NOMO-1 (cell line): Measurements from ENCODE around the gene CBX5.
"Not testable (repeated sequence)": the region's sequence is repeated elsewhere in the genome, so short reads cannot be mapped to it uniquely, and the experiment has no call there.

Experiments used
- DNase-seq, 2 experiments: peaks; one replicate each; lab custom pipeline; 2025; ENCODE audit not compliant: unreplicated experiment in 2 of 2; lab: John Stamatoyannopoulos, UW

The CBX5 gene

DNA sequence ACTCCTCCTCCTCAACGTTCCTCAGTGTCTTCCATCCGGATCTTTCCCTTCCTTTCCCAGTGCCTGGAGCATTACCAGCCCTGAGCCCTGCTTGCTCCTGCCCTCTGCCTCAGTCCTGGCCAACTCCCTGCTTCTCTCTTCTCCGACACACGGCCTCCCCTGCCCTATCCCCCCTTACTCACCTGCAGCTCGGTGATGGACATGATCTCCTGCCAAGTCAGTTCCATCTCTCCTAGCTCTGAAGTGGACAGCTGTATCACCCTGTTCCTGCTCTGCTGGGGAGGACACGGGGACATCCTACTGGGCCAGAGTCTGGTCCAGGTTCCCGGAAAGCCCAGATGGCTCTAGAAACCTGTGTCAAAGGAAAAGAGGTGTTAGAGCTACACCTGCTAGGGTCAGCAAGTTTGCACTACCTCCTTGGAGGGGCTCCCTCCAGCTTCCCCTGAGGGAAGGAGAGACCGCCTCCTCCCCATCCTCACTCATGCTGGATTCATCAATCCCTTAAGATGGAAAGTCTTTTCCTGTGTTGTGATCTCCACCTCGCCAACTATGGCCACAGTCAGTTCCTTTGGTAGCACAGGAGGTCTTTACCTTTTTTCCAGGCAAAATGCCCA is 15.1 kb upstream of the CBX5 start:
- DNase-seq, result no peak

DNA sequence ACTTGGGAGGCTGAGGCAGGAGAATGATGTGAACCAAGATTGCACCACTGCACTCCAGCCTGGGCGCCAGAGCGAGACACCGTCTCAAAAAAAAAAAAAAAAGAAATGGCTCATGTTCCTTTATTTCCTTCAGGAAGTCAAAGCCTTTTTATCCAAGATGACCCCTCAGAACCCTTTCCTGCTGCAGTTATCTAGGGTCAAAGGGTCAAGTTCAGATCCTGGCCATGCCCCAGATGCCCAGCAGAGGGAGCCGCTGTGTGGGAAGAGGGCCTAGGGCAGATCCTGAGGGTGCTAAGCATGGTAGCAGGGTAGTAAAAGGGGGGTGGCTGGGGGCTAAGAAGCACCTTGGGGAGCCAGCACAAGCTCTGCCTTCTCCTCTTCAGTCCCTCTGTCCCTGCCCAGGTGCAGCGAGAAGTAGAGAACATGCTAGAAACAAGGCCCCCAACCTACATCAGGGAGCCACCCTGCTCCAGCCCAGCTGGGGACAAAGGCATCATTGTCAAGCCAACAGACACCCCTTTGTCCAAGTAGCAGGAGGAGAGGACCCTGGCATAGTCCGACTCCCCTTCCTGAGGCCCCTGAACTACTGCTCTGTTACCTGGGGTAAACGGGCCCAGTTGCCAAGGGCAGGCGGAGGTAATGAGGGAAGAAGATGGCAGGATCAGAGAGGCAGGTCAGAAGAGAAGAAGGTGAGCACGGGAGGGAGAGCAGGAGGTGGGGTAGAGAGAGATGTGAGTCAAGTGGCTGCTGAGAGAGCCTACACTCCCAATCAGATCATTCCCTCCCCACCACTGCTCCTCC is 14.4 kb upstream of the CBX5 start:
- DNase-seq, result peak; percentile 41 to 52

DNA sequence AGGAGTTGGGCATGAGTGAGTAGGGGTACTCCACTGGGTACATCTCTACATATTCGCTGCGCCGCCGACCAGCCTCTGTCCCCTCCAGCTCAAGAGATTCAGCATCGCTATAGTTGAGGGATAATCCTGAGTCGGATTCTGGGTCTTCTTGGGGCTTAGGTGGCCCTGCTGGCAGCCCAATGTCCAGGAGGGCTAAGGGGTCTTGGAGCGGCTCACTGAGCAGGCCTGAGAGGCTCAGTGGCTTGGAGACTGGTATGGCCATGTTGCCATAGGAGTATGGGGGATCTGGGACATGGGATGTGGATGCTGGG is 13.0 kb upstream of the CBX5 start:
- no peak for DNase-seq

DNA sequence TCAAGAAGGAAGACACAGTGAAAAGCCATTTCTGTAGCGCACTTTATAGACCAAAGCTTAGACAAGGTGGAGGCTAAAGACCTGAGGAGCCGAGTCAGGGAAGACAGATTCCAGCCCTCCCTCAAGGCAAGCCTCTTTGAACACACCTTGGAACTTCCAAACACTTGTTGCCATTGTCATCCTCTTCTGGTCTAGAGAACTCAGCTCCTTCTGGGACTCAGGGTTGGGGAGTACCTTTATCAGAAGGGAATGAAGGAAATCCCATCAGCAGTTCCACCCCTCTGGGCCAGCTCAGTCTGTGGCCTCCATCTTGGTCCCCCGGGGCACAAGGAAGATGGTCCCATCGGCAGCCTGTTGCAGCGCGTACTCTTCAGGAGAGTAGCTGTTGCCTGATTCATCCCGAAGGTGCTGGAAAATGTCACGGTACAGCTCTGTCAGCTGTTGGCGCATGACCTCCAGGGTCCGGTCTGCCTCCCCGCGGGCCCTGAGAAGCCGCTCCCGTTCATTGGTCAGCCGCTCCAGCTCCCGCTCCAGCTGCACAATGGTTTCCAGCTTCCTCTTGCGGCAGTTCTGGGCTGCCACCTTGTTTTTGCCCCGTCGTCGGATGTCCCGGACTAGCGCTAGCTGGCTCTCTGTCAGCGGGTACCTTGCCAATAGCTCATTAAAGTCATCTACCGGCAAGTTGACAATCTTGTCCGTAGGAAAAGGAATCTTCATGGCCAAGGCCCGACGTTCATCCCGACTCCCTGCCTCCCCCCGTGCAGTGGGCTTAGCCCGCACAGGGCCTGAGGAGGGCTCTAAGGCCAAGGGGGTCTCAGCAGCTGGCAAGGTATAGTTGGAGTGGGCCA is 12.4 kb upstream of the CBX5 start:
- DNase-seq, result no peak

- no peak for DNase-seq
Observed at GRCh38 chr12:54287261-54288157, 7.6 kb upstream of the CBX5 start.

- DNase-seq, result no peak
Observed at GRCh38 chr12:54286042-54287030, 6.4 kb upstream of the CBX5 start.

DNA sequence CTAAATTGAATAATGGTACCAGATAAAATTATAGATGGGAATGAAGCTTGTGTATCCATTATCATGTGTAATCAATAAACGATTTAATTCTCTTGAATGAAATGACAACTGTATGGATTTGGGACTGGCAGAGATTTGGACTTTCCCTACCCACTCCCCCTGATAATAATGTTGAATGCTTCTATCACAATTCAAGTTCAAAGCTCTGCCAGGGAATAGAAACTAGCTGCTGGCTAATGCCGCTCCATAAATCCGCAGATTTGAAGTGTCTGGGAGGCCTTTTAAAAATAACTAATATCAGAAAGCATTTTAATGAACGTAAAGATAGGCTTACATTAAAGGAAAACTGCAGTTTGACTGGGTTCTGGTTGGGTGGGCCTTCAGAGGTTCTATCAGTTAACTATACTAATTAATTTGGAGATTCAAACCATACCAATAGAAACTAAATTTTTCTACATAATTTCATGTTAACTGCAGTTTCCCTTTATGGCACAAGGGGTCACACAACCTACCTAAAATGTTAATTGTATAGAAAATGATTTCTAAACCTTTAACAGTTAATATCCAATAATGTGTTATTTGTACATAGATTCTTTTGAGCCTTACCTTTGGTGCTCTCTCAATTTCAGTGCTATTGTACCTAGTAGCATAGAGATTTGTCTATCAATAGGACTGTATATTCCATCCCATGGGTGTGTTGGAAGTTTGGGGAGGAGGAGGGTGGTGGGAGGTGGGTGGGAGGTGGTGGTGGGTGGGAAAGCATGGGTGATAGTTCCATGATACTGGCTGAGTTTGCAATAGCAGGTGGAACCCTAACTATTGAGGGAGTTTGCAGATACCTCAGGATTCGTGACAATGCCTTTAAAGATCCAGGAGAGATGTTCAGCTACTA is 5.5 kb upstream of the CBX5 start:
- DNase-seq, result no peak

- DNase-seq, result not testable (repeated sequence)
Observed at GRCh38 chr12:54284070-54284780, 4.3 kb upstream of the CBX5 start.

DNA sequence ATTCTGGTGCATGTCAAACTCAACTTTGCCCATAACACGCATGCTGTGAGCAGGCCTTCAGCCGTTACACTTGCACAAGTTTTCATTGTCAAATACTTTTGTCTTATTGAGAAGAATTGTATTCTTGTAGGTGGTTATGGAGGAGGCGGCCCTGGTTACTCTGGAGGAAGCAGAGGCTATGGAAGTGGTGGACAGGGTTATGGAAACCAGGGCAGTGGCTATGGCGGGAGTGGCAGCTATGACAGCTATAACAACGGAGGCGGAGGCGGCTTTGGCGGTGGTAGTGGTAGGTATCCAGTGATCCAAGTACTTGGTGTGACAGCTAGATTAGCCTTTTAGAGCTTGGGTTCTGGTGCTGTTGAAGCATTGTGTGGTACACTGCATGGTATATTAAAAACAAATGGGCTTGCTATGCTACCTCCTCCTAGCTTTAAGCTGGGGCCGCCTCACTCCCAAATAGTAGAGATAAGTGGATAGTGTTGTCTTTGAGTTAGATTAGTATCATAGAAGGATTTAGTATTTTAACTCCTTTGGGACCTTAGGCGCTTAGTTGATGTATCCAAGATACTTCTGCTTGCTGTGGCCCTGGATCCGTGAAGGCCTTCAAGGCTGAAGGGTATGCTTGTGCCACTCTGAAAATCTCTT is 3.1 kb upstream of the CBX5 start:
- DNase-seq, result no peak

DNA sequence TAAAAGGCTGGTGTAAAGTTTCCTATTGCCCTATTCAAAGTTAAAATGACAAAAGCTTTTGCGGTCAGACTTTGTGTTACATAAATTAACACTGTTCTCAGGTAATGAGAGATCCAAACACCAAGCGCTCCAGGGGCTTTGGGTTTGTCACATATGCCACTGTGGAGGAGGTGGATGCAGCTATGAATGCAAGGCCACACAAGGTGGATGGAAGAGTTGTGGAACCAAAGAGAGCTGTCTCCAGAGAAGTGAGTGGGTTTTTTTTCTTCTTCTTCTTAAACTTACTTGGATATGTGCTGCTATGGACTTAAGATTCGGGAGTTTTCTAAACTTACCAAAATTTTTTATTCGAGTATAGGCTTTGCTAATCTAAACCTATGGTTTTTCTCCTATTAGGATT is 1.8 kb upstream of the CBX5 start:
- not testable (repeated sequence) for DNase-seq

DNA sequence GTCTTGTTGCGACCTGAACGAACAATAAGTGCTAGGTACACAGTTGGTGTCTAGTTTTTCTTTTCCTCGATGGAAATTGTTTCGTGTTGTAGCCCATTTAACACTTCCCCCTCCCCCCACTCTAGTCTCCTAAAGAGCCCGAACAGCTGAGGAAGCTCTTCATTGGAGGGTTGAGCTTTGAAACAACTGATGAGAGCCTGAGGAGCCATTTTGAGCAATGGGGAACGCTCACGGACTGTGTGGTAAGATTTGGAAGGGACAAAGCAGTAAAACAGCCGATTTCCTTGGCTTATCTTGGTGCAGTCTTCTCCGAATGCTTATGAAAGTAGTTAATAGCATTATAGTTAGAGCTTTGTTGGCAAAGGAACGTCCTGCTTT is 1.3 kb upstream of the CBX5 start:
- not testable (repeated sequence) for DNase-seq

GRCh38 chr12:54280468-54281260 is 742 bp upstream of the CBX5 start, which contains the start of gene HNRNPA1:
HNRNPA1 (plus strand) TSS chr12:54280726; CDS start chr12:54280808, 82 bp downstream.
- peak; percentile 98 to 99 for DNase-seq

DNA sequence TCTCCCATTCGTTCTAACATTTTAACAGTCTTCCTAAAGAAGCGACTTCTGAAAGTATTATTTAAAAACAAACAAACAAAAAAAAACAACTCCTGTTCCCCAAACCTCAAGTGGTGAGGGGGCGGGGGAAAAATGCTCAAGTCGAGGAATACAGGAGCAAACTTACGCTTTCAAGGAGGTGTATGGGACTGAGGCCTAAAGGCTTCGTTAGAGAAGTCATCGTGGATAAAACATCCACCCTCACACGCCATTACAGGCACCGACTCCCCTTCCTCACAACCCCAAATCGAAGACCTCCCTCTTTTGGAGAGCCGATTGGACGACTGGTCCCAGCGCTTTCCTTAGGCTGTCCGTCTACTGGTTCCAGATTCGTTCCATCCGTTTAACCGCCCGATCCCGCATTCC is 693 bp downstream of the CBX5 start:
- DNase-seq, result no peak

GRCh38 chr12:54277823-54278276 is 2.1 kb downstream of the CBX5 start:
- no peak for DNase-seq

GRCh38 chr12:54276368-54276767 is 3.6 kb downstream of the CBX5 start:
- DNase-seq, result no peak

- DNase-seq, result no peak
Observed at GRCh38 chr12:54273981-54274380, 5.9 kb downstream of the CBX5 start.
